ENCODE data around the gene RCBTB1. TPM values are rescaled to one million over a fixed set of nuclear protein-coding genes. Genes with fewer than 3 reads are reported as not detected.
"Not testable (repeated sequence)": the region's sequence is repeated elsewhere in the genome, so short reads cannot be mapped to it uniquely, and the experiment has no call there.

The RCBTB1 gene
- total RNA-seq (2014; rRNA removed; shearing (Covaris generic)): 20.5 and 26.2 TPM in 2 replicates

GRCh38 chr13:49585220-49586157 lies at the start of gene RCBTB1:
Gene RCBTB1 (minus strand): TSS chr13:49585558. CDS start chr13:49567279, 18,279 bp downstream.
- DNase-seq (ENCODE audit: low spot score): peak; percentile 42

- DNase-seq (ENCODE audit: low spot score): no peak
These were observed 48.4 kb upstream of the RCBTB1 start for GRCh38 chr13:49633710-49634109.

- no peak for DNase-seq (ENCODE audit: low spot score)
These were observed 46.8 kb upstream of the RCBTB1 start for GRCh38 chr13:49632156-49632555.

GRCh38 chr13:49630580-49630979 lies 45.2 kb upstream of the RCBTB1 start:
- no peak for DNase-seq (ENCODE audit: low spot score)

- DNase-seq (ENCODE audit: low spot score): no peak
These were observed 44.6 kb upstream of the RCBTB1 start for GRCh38 chr13:49629947-49630346.

- no peak for DNase-seq (ENCODE audit: low spot score)
These were observed 44.0 kb upstream of the RCBTB1 start for GRCh38 chr13:49629196-49629938.

GRCh38 chr13:49627831-49628652 lies 42.7 kb upstream of the RCBTB1 start, which contains the start of gene ARL11:
Gene ARL11 (plus strand): TSS chr13:49628507. CDS start chr13:49630448, 1,941 bp downstream.
- no peak for DNase-seq (ENCODE audit: low spot score)

- DNase-seq (ENCODE audit: low spot score): no peak
These were observed 40.2 kb upstream of the RCBTB1 start for GRCh38 chr13:49625392-49626079.

- DNase-seq (ENCODE audit: low spot score): no peak
These were observed 38.9 kb upstream of the RCBTB1 start for GRCh38 chr13:49624229-49624628.

GRCh38 chr13:49622174-49622946 lies 37.0 kb upstream of the RCBTB1 start:
- DNase-seq (ENCODE audit: low spot score): no peak

GRCh38 chr13:49620170-49620621 lies 34.8 kb upstream of the RCBTB1 start:
- DNase-seq (ENCODE audit: low spot score): no peak

GRCh38 chr13:49616676-49617065 lies 31.3 kb upstream of the RCBTB1 start:
- no peak for DNase-seq (ENCODE audit: low spot score)

- DNase-seq (ENCODE audit: low spot score): no peak
These were observed 30.7 kb upstream of the RCBTB1 start for GRCh38 chr13:49615836-49616675.

- DNase-seq (ENCODE audit: low spot score): not testable (repeated sequence)
These were observed 26.7 kb upstream of the RCBTB1 start for GRCh38 chr13:49612042-49612441.

- no peak for DNase-seq (ENCODE audit: low spot score)
These were observed 24.8 kb upstream of the RCBTB1 start for GRCh38 chr13:49610176-49610575.

- DNase-seq (ENCODE audit: low spot score): no peak
These were observed 23.4 kb upstream of the RCBTB1 start for GRCh38 chr13:49608651-49609331.

- no peak for DNase-seq (ENCODE audit: low spot score)
These were observed 22.4 kb upstream of the RCBTB1 start for GRCh38 chr13:49607761-49608160.

GRCh38 chr13:49606747-49607648 lies 21.6 kb upstream of the RCBTB1 start:
- DNase-seq (ENCODE audit: low spot score): peak; percentile 81
